NB4 (cell line): Measurements from ENCODE around the gene BBX.
A peak's percentile ranks its signal among the peaks of the same experiment; 100 is the strongest.

Experiments used
- DNase-seq: peaks from one replicate; pipeline ENCODE4 v3.0.0; 2010; ENCODE audit warnings: low read depth
- H3K4me3 ChIP-seq: one replicate; pipeline ENCODE4 v1.5.1; 2011; ENCODE audit warnings: mild to moderate bottlenecking, low read depth, low read length, moderate library complexity
- MAX ChIP-seq: IDR thresholded peaks from 2 replicates; pipeline ENCODE4 v1.6.1; 2011; ENCODE audit warnings: low read depth, low read length
- MYC ChIP-seq: IDR thresholded peaks from 2 replicates; pipeline ENCODE4 v1.6.1; 2011; ENCODE audit warnings: low read depth, low read length
- POLR2A ChIP-seq: IDR thresholded peaks from 2 replicates; pipeline ENCODE4 v1.6.1; 2011; ENCODE audit warnings: mild to moderate bottlenecking; ENCODE audit not compliant: insufficient read length; ENCODE audit errors: extremely low read depth
- TF ChIP-seq, protein P1 (sequence below): IDR thresholded peaks from one replicate; pipeline ENCODE4 v1.5.1; 2012; ENCODE audit warnings: low read depth, low read length

BBX gene

DNA sequence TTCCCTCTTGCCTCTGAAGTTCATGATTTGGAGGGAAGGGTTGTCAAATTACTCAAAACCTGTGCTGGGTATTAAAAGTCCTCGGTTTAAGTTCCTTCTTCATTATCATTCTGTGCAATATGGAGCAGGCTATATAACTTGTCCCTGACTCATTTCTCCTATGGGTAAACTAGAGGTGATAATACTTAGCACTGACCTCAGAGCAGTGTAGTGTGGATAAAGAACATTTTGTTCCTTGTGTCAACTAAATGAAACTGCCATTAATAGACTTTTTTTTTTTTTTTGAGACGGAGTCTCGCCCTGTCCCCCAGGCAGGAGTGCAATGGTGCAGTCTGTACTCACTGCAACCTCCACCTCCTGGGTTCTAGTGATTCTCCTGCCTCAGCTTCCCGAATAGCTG lies 2.2 kb upstream of the BBX start:
- TF ChIP-seq MAX (no peak), POLR2A (no peak)
- TF ChIP-seq, protein P1, sequence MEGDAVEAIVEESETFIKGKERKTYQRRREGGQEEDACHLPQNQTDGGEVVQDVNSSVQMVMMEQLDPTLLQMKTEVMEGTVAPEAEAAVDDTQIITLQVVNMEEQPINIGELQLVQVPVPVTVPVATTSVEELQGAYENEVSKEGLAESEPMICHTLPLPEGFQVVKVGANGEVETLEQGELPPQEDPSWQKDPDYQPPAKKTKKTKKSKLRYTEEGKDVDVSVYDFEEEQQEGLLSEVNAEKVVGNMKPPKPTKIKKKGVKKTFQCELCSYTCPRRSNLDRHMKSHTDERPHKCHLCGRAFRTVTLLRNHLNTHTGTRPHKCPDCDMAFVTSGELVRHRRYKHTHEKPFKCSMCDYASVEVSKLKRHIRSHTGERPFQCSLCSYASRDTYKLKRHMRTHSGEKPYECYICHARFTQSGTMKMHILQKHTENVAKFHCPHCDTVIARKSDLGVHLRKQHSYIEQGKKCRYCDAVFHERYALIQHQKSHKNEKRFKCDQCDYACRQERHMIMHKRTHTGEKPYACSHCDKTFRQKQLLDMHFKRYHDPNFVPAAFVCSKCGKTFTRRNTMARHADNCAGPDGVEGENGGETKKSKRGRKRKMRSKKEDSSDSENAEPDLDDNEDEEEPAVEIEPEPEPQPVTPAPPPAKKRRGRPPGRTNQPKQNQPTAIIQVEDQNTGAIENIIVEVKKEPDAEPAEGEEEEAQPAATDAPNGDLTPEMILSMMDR, result no peak
- no peak for DNase-seq
- H3K4me3 ChIP-seq, result no peak overlapping the region

- no peak for TF ChIP-seq MAX
- TF ChIP-seq, protein P1, result no peak
- no peak for TF ChIP-seq MYC
- no peak for TF ChIP-seq POLR2A
- no peak for DNase-seq
- no peak overlapping the region for H3K4me3 ChIP-seq
Measured at GRCh38 chr3:107521469-107522059, 1.2 kb upstream of the BBX start.

DNA sequence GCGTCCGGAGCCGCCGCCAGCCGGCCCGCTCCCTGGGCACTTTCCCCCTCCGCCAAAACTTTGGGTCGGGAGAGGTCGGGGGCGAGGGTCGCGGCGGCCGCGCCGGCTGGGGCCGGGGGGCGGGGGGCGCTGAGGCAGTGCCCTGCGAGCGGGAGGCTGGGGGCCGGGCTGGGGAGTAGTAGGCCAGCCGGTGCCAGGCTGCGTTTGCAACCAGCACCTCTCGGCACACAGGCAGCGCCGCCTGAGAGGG lies 452 bp downstream of the BBX start:
- no peak for TF ChIP-seq MYC
- TF ChIP-seq, protein P1, result no peak
- no peak for TF ChIP-seq MAX
- TF ChIP-seq POLR2A, result no peak
- no peak for DNase-seq
- peak overlapping the region; percentile 75 for H3K4me3 ChIP-seq

GRCh38 chr3:107523539-107524325 lies 970 bp downstream of the BBX start:
- no peak for TF ChIP-seq MYC
- TF ChIP-seq, protein P1, result no peak
- peak; percentile 32 for TF ChIP-seq POLR2A
- TF ChIP-seq MAX, result no peak
- H3K4me3 ChIP-seq, result peak overlapping the region; percentile 75
- peak; percentile 72 for DNase-seq

DNA sequence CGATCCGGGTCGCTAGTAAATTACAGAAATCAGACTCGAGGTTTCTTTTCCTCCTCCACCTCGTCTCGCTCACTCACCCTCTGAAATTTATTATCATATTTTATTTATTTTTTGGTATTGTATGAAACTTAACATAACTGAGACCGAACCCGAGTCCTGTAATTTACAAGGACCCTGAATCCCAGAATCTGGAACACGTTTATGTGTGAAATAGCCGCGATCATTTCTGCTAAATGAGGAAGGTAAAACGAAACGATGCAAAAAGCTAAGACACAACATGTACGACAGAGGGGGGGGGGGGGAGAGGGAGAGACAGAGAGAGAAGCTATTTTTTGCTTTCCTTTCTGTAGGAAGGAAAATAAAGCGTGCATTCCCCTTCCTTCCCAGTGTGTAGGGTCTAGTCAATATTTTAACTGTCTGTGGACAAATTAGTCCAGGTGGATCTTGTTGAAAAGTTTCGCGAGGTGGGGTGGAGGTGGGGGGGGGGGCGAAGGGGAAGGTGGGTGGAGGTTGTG lies 1.6 kb downstream of the BBX start:
- TF ChIP-seq POLR2A (no peak), MYC (0 out of 2 replicates have a peak, but pooled peaks have one; percentile 22)
- TF ChIP-seq, protein P1, result no peak
- DNase-seq, result peak; percentile 56
- H3K4me3 ChIP-seq, result peak overlapping the region; percentile 75
